Calu3 (cell line): ENCODE data around the gene HES2. TPM values are rescaled to one million over a fixed set of nuclear protein-coding genes. Genes with fewer than 3 reads are reported as not detected.

Source experiments
- Bru-seq: library from RNA; stranded (reverse); fragments of 400-500 nt; gene quantifications from one replicate; lab custom pipeline; 2021; lab: Mats Ljungman, UMichigan
- BruChase-seq, 2 experiments: library from RNA; stranded (reverse); fragments of 400-500 nt; gene quantifications; one replicate each; lab custom pipeline; 2021; lab: Mats Ljungman, UMichigan
- BruUV-seq: library from RNA; stranded (reverse); fragments of 400-500 nt; replicated peaks from 2 replicates; lab custom pipeline; 2021; lab: Mats Ljungman, UMichigan
- CTCF ChIA-PET: fragments of 300-600 bp; sonication (Branson Sonifier 250); formaldehyde crosslinking; loops from one replicate; lab custom pipeline; 2022; ENCODE audit warnings: antibody characterized with exemption; lab: Charles Lee
- DNase-seq: peaks from one replicate; pipeline ENCODE4 v3.0.0; 2022
- H3K27ac Mint-ChIP-seq: one replicate; pipeline ENCODE4 v1.8.0; 2022; ENCODE audit warnings: mixed read lengths; ENCODE audit not compliant: unreplicated experiment
- H3K27me3 Mint-ChIP-seq: one replicate; pipeline ENCODE4 v1.8.0; 2022; ENCODE audit warnings: mixed read lengths; ENCODE audit not compliant: unreplicated experiment
- H3K36me3 Mint-ChIP-seq: one replicate; pipeline ENCODE4 v1.8.0; 2022; ENCODE audit warnings: mild to moderate bottlenecking, moderate library complexity, mixed read lengths; ENCODE audit not compliant: insufficient read depth, unreplicated experiment
- H3K4me1 Mint-ChIP-seq: one replicate; pipeline ENCODE4 v1.8.0; 2022; ENCODE audit warnings: mild to moderate bottlenecking, low read depth, mixed read lengths; ENCODE audit not compliant: unreplicated experiment
- H3K4me3 Mint-ChIP-seq: one replicate; pipeline ENCODE4 v1.8.0; 2022; ENCODE audit warnings: mild to moderate bottlenecking, low read depth, moderate library complexity, mixed read lengths; ENCODE audit not compliant: unreplicated experiment
- H3K9me3 Mint-ChIP-seq: one replicate; pipeline ENCODE4 v1.8.0; 2022; ENCODE audit warnings: low read depth, mixed read lengths; ENCODE audit not compliant: unreplicated experiment
- intact Hi-C: fragments of 100-400 bp; cut with micrococcal nuclease; formaldehyde crosslinking; loops from one replicate; pipeline ENCODE4 v1.10.0; 2022; ENCODE audit not compliant: unreplicated experiment
- long read RNA-seq: library from polyadenylated mRNA; stranded (forward); transcript quantifications from one replicate; pipeline ENCODE4 v2.0.0, GENCODE V29; 2022
- total RNA-seq: library from RNA; stranded (reverse); gene quantifications from 2 replicates; pipeline ENCODE4 v1.2.3, GENCODE V29; 2022
- TF ChIP-seq, protein P1 (sequence below): fragments of 200-600 bp; IDR thresholded peaks from one replicate; pipeline ENCODE4 v1.8.0; 2022; ENCODE audit warnings: antibody characterized with exemption; ENCODE audit not compliant: unreplicated experiment

Gene HES2, protein sequence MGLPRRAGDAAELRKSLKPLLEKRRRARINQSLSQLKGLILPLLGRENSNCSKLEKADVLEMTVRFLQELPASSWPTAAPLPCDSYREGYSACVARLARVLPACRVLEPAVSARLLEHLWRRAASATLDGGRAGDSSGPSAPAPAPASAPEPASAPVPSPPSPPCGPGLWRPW
- not detected in 2 replicates for total RNA-seq
- Bru-seq, nascent RNA: not detected
- BruChase-seq, experiment 1, labeled RNA remaining after a 6-hour chase: percentile 11 among the genes with signal in this experiment
- BruChase-seq, experiment 2, labeled RNA remaining after a 2-hour chase: not detected
- long read RNA-seq: 0 reads

DNA sequence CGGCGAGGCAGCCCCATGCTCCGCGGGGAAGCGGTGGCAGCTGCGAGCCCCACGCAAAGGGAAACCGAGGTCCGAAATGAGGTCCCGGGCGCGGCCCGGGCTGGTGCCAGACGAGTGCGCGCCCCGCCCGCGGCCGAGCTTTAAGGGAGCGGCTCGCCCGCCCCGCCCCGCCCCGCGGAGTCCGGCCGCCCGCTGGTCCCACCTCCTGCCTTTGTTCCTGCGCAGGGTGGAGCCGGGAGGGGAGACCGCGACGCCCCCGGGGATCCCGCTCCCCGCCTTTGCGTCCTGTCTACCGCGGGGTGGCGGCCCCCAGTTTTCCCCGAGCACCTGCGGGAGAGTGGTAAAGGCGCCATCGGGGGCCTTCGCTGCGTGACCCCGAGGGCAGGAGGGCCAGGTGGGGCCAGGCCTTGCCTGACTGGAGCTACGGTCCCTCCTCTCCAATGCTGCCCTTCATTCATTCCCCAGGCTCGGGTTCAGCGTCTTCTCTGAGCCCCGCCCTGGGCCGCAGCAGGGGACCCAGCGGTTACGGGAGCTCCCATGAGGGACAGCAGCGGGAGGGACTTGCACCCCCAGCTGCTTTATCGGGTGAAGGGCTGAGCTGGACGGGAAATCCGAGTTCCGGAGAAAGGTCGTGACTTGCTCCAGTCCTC, at the start of gene HES2:
Gene HES2 (minus strand): TSS at position 116 of the 650 bp plus-strand sequence. CDS start 99 bp downstream, at position 17.
- Mint-ChIP-seq H3K36me3 (peaks cover 6% of the 10 kb centered on the region), H3K9me3 (no peaks in the 10 kb centered on the region), H3K27me3 (peaks cover 75% of the 10 kb centered on the region), H3K4me3 (peak within 1 kb of the TSS; percentile 55), H3K4me1 (no peaks in the 10 kb centered on the region), H3K27ac (no peak within 1 kb of the TSS)
- no TSS peak for BruUV-seq
- TF ChIP-seq, protein P1, sequence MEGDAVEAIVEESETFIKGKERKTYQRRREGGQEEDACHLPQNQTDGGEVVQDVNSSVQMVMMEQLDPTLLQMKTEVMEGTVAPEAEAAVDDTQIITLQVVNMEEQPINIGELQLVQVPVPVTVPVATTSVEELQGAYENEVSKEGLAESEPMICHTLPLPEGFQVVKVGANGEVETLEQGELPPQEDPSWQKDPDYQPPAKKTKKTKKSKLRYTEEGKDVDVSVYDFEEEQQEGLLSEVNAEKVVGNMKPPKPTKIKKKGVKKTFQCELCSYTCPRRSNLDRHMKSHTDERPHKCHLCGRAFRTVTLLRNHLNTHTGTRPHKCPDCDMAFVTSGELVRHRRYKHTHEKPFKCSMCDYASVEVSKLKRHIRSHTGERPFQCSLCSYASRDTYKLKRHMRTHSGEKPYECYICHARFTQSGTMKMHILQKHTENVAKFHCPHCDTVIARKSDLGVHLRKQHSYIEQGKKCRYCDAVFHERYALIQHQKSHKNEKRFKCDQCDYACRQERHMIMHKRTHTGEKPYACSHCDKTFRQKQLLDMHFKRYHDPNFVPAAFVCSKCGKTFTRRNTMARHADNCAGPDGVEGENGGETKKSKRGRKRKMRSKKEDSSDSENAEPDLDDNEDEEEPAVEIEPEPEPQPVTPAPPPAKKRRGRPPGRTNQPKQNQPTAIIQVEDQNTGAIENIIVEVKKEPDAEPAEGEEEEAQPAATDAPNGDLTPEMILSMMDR: no peak
- peak; percentile 47 for DNase-seq
- CTCF ChIA-PET: interaction anchor here (2.7 kb wide), 1 partner anchor 18 kb away, joined by 9 read pairs; no protein-coding TSS in a partner anchor
- intact Hi-C loops: no loop called here

DNA sequence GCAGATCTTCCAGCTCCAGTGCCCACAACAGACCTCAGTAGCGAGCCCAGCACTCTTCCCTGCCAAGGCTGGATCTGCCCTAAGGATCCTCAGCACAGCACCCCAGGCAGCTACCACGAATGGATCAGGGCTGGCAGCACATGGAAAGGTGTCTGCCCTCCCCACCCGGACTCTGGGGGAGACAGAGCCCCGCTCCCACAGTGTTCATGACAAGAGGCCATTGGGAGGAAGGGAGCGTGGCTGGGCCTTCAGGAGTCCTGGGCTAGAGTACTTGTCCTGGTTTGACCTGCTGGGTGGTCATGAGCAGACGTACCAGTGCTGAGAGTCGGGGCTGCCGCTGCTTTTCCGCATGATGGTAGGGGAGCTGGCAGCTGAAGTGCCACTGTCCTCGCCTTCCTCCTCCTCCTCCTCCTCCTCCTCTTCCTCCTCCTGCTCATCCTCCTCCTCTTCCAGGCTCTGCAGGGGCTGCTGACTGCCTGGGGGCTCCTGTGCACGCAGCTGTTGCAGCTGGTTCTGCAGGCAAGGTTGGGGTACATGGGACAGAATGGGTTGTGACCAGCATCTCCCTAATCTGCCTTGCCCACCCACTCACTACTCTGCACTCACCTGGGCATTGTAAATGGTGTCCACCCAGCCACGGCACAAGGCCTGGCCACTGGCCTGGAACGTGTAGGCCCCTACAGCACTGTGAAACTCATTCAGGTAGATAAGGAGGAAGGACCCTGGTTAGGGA, 49.2 kb upstream of the HES2 start:
- TF ChIP-seq, protein P1: no peak
- no TSS peak for BruUV-seq
- no peaks in the 10 kb centered on the region for H3K4me1 Mint-ChIP-seq
- no peak overlapping the region for H3K27ac Mint-ChIP-seq
- DNase-seq: no peak
- intact Hi-C loops: no loop called here
- no peak overlapping the region for H3K4me3 Mint-ChIP-seq
- CTCF ChIA-PET: no interaction called here
- peaks cover 21% of the 10 kb centered on the region for H3K36me3 Mint-ChIP-seq
- H3K27me3 Mint-ChIP-seq: no peaks in the 10 kb centered on the region
- H3K9me3 Mint-ChIP-seq: no peaks in the 10 kb centered on the region

DNA sequence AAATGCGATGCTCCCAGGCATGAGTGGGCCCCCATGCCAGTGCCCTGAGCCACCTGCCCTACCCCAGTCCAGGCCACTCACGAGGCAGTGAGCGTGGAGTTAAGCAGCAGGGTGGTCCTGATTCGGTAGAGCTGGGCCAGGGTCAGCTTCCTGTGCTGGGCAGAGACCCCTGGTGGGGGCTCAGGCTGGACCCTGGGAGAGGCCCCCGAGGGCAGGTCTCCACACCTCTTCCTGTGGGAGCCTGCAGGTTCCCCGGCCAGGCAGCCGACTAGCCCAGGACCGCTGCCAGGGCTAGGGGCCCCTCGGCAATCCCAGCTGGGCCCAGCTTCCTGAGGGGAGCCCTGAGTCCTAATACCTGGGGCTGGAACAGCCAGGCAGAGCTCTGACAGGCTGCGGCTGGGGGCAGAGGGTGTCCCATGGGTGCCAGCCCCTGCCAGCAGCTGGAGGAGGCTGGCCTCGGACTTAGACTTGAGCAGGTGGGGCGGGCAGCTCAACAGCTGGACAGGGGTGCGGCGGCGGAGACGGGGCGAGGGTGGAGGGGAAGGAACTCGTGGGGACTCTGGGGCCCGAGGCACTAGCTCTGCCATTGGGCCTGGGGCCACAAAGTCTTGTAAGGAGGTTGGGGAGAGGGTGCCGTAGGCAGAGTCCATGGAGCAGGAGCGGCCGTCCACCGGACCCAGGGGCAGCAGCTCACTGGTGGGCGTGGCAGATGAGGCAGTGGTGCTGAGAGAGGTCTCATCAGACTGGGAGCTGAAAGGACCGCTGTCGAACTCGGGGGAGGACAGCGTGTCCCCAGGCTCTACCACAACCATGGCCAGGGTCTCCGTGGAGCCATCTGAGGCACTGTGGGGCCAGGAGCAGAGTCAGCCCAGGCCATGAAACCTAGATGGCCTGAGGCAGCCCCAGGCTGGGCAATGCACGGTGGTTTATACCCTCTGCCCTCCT, 48.3 kb upstream of the HES2 start:
- no TSS peak for BruUV-seq
- H3K36me3 Mint-ChIP-seq: peaks cover 21% of the 10 kb centered on the region
- no peaks in the 10 kb centered on the region for H3K9me3 Mint-ChIP-seq
- H3K27ac Mint-ChIP-seq: no peak overlapping the region
- DNase-seq: no peak
- TF ChIP-seq, protein P1: no peak
- no peaks in the 10 kb centered on the region for H3K27me3 Mint-ChIP-seq
- H3K4me1 Mint-ChIP-seq: no peaks in the 10 kb centered on the region
- CTCF ChIA-PET: no interaction called here
- no peak overlapping the region for H3K4me3 Mint-ChIP-seq
- intact Hi-C loops: no loop called here
